Vagina (tissue), 2 donors: ENCODE data around the gene GKN2. TPM values are rescaled to one million over a fixed set of nuclear protein-coding genes. Genes with fewer than 3 reads are reported as not detected.

Experiments used
- DNase-seq, 2 donors: peaks; one replicate each; pipeline ENCODE4 v3.0.0-alpha.2; 2017; ENCODE audit errors: extremely low spot score in 2 of 2
- H3K27ac ChIP-seq: fragments of 200-600 bp; sonication (generic); one replicate; pipeline ENCODE4 v1.5.1; 2019
- H3K27me3 ChIP-seq: fragments of 200-600 bp; sonication (generic); one replicate; pipeline ENCODE4 v1.5.1; 2019
- H3K36me3 ChIP-seq, 2 donors: fragments of 200-600 bp; sonication (generic); one replicate each; pipeline ENCODE4 v1.5.1; 2017 to 2019
- H3K4me1 ChIP-seq: fragments of 200-600 bp; sonication (generic); one replicate; pipeline ENCODE4 v1.5.1; 2019
- H3K4me3 ChIP-seq, 2 donors: fragments of 200-600 bp; sonication (generic); 1 replicate in 1 of 2; 2 replicates in 1 of 2; pipeline ENCODE4 v1.5.1; 2016 to 2019
- H3K9me3 ChIP-seq: fragments of 200-600 bp; sonication (generic); one replicate; pipeline ENCODE4 v1.5.1; 2019
- CTCF ChIP-seq, 3 experiments: fragments of 450-650 bp in 2 of 3; fragments of 200-600 bp in 1 of 3; sonication (generic) in 1 of 3; IDR thresholded peaks; one replicate each; pipeline ENCODE4 v1.5.1; 2017 to 2019; ENCODE audit warnings: antibody characterized with exemption in 3 of 3, mild to moderate bottlenecking in 2 of 3, moderate library complexity in 2 of 3
- POLR2A ChIP-seq, 2 donors: fragments of 450-650 bp; IDR thresholded peaks; one replicate each; pipeline ENCODE4 v1.6.1; 2017; ENCODE audit warnings: antibody characterized with exemption in 2 of 2, mild to moderate bottlenecking in 2 of 2, moderate library complexity in 2 of 2
- POLR2AphosphoS5 ChIP-seq, 2 donors: sonication (generic); formaldehyde crosslinking; IDR thresholded peaks; one replicate each; pipeline ENCODE4 v1.9.0; 2017; ENCODE audit warnings: antibody characterized with exemption in 2 of 2, mild to moderate bottlenecking in 2 of 2, low read depth in 1 of 2; ENCODE audit not compliant: insufficient read depth in 1 of 2
- intact Hi-C: fragments of 100-400 bp; cut with DNase I; formaldehyde crosslinking; loops from one replicate; pipeline ENCODE4 v1.15.1; 2023
- total RNA-seq: library from RNA; depleted of rRNA; stranded (reverse); fragments of >200 nt; gene quantifications from one replicate; pipeline ENCODE4 v1.2.3, GENCODE V29; 2016

Gene GKN2
- total RNA-seq, 1 donor from 2014 or later: not detected

DNA sequence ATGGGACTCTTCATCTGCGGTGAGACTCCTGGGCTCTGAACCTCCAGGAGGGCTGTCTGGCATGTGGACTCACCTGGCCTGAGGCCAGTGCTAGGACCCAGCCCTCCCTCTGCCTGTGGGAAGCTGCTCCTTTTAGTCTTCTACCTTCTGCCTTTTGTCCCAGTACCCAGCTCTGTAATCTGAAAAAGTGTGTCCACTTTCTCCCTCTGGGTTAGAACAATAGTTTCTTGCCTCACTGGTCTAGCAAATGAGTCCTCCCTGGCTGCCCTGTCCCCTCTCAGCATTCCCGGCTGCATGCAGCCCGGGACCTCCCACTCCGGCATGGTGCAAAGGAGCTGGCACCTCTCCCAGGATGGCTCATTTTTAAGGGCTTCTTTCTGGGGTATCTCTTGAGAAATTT, 25.9 kb downstream of the GKN2 start:
- no peak overlapping the region for H3K27ac ChIP-seq
- DNase-seq: peak in 1 of 2 donors; percentile 25
- intact Hi-C loops: loop anchor here (10.0 kb wide), 1 partner anchor 222 kb away; no protein-coding TSS in a partner anchor

GRCh38 chr2:68925295-68925896, 27.3 kb downstream of the GKN2 start:
- H3K4me1 ChIP-seq: no peaks in the 10 kb centered on the region
- TF ChIP-seq POLR2A (IDR thresholded peaks at IDR 0.05) (no peak), CTCF (IDR thresholded peaks at IDR 0.05) (peak; percentile 71 to 83 (median 75))
- H3K4me3 ChIP-seq: no peak overlapping the region
- intact Hi-C loops: loop anchor here (10.0 kb wide), 1 partner anchor 221 kb away; no protein-coding TSS in a partner anchor
- no peak for DNase-seq
- no peaks in the 10 kb centered on the region for H3K27me3 ChIP-seq
- H3K27ac ChIP-seq: no peak overlapping the region
- no peaks in the 10 kb centered on the region for H3K36me3 ChIP-seq
- H3K9me3 ChIP-seq: no peaks in the 10 kb centered on the region

More for the DNA sequence above, 25.9 kb downstream of the GKN2 start:
- H3K4me3 ChIP-seq: no peak overlapping the region
- no peaks in the 10 kb centered on the region for H3K9me3 ChIP-seq
- H3K36me3 ChIP-seq: no peaks in the 10 kb centered on the region
- H3K4me1 ChIP-seq: no peaks in the 10 kb centered on the region
- H3K27me3 ChIP-seq: no peaks in the 10 kb centered on the region
- TF ChIP-seq POLR2A (IDR thresholded peaks at IDR 0.05) (no peak), CTCF (IDR thresholded peaks at IDR 0.05) (no peak), POLR2AphosphoS5 (IDR thresholded peaks at IDR 0.05; ENCODE audit: insufficient read depth in 1 of 2, low read depth in 1 of 2) (no peak)

DNA sequence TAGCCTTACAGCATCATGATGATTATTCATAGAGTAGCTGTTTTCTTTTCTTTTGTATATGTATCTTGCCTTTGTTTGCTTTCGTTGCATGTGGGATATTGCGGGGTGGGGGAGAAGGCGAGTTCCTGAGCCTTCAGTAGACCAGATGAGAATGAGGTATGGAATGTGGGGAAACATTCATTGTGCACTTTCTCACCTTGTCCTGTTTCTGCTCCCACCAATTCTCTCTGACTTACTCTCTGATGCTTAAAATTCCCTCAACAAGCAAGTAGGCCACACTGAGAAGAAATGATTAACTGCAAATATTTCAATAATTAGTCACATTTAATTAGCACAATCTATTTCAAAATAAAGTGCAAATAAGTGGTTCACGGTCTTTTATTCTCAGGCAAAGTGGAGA, 31.0 kb downstream of the GKN2 start:
- peaks cover 10% of the 10 kb centered on the region for H3K4me1 ChIP-seq
- no peaks in the 10 kb centered on the region for H3K9me3 ChIP-seq
- H3K27ac ChIP-seq: no peak overlapping the region
- TF ChIP-seq POLR2AphosphoS5 (IDR thresholded peaks at IDR 0.05; ENCODE audit: insufficient read depth in 1 of 2, low read depth in 1 of 2): no peak
- H3K4me3 ChIP-seq: no peak overlapping the region
- DNase-seq: no peak
- H3K27me3 ChIP-seq: no peaks in the 10 kb centered on the region
- no peaks in the 10 kb centered on the region for H3K36me3 ChIP-seq
- intact Hi-C loops: loop anchor here (10.0 kb wide), 1 partner anchor 217 kb away; no protein-coding TSS in a partner anchor

DNA sequence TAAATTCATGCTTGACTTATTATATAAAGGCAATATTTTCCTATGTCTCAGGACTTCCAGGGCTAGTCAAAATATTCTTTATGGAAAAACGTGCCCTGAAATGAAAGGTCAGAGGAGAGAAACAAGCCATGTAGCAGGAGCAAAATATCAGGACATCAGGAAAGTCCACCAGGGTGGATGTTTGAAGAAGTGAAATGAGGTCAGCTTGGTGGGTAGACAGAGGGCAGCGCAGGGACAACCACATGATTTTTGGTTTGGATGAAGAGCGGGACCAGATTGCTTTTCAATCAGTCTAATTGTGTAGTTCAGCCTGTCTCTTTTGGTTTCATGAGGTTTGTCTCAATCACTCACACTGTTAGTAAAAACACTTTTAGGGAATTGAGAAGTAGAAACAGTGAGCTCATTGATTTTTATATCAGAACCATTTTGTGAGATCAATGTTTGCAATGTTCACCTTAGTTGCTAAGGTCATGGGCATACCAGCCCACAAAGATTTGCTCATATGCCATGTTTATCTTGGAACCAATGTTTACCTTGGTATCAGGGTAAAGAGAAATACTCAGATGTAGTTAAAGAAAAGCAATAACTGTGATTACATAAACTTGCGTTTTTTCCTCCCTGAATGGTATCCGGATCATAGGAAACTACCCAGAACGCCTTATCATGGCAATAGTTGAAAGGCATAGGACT, 32.1 kb downstream of the GKN2 start:
- DNase-seq: no peak
- H3K4me1 ChIP-seq: peaks cover 12% of the 10 kb centered on the region
- H3K27me3 ChIP-seq: no peaks in the 10 kb centered on the region
- no peaks in the 10 kb centered on the region for H3K36me3 ChIP-seq
- intact Hi-C loops: loop anchor here (10.0 kb wide), 1 partner anchor 216 kb away; no protein-coding TSS in a partner anchor
- no peak overlapping the region for H3K27ac ChIP-seq
- no peaks in the 10 kb centered on the region for H3K9me3 ChIP-seq
- TF ChIP-seq CTCF (IDR thresholded peaks at IDR 0.05): no peak
- no peak overlapping the region for H3K4me3 ChIP-seq

DNA sequence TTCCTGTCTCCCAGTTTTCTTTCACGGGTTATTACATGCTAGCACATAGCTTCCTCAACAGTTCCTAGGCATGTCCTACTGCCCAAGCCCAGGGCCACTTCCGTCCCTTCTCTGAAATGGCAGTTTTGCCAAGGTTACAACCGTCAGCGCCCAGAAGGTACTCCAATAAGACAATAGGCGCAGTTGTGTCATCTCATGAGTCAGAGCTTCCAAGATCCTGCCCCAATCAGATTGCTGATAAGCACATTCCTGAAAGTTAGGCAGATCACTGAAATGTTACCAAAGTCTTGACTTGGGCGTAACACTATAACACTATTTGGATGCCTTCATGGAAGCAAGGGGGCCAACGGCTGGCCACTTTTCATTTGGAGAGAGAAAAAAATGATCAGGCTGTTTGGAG, 34.2 kb downstream of the GKN2 start:
- Histone ChIP-seq H3K9me3 (no peaks in the 10 kb centered on the region), H3K4me3 (no peak overlapping the region), H3K36me3 (no peaks in the 10 kb centered on the region), H3K27me3 (no peaks in the 10 kb centered on the region), H3K4me1 (peaks cover 12% of the 10 kb centered on the region), H3K27ac (no peak overlapping the region)
- DNase-seq: no peak
- TF ChIP-seq POLR2A (IDR thresholded peaks at IDR 0.05): no peak
- TF ChIP-seq POLR2AphosphoS5 (IDR thresholded peaks at IDR 0.05; ENCODE audit: insufficient read depth in 1 of 2, low read depth in 1 of 2): no peak
- TF ChIP-seq CTCF (IDR thresholded peaks at IDR 0.05): no peak
- intact Hi-C loops: loop anchor here (10.0 kb wide), 1 partner anchor 164 kb away; no protein-coding TSS in a partner anchor
